Kidney (tissue), 14 donors: Measurements from ENCODE around the gene PSMD9. TPM values are rescaled to one million over a fixed set of nuclear protein-coding genes. Genes with fewer than 3 reads are reported as not detected.
"Not testable (repeated sequence)": the region's sequence is repeated elsewhere in the genome, so short reads cannot be mapped to it uniquely, and the experiment has no call there.

ENCODE experiments used
- DNase-seq, 5 donors: peaks; one replicate each; pipeline ENCODE4 v3.0.0-alpha.2; 2013 to 2020
- FAIRE-seq: peaks from 2 replicates; lab custom pipeline; 2012; peaks lifted over from hg19 to GRCh38; lab: Jason Lieb, UNC
- H3K27ac ChIP-seq, 2 donors: one replicate each; pipeline ENCODE4 v1.7.0; 2013; ENCODE audit warnings: low read depth in 2 of 2, low read length in 2 of 2, inconsistent platforms in 1 of 2
- H3K27me3 ChIP-seq: one replicate; pipeline ENCODE4 v1.7.1; 2013; ENCODE audit warnings: low read length, inconsistent platforms; ENCODE audit not compliant: control insufficient read depth, insufficient read depth
- H3K36me3 ChIP-seq, 3 donors: one replicate each; pipeline versions ENCODE4 v1.7.0 to v1.7.1; 2013; ENCODE audit warnings: low read length in 3 of 3, control low read depth in 1 of 3, inconsistent platforms in 1 of 3; ENCODE audit not compliant: insufficient read depth in 3 of 3, control insufficient read depth in 2 of 3
- H3K4me1 ChIP-seq, 3 donors: one replicate each; pipeline versions ENCODE4 v1.7.0 to v1.7.1; 2013; ENCODE audit warnings: low read length in 3 of 3, inconsistent platforms in 1 of 3, low read depth in 1 of 3; ENCODE audit not compliant: control insufficient read depth in 2 of 3, insufficient read depth in 2 of 3
- H3K4me3 ChIP-seq, 3 donors: one replicate each; pipeline versions ENCODE4 v1.7.0 to v1.8.1; 2013; ENCODE audit warnings: low read length in 3 of 3, control low read depth in 1 of 3, inconsistent platforms in 1 of 3
- H3K9ac ChIP-seq, 3 donors: one replicate each; pipeline versions ENCODE4 v1.7.0 to v1.7.1; 2013; ENCODE audit warnings: low read length in 3 of 3, control low read depth in 1 of 3, inconsistent platforms in 1 of 3
- H3K9me3 ChIP-seq, 3 donors: one replicate each; pipeline versions ENCODE4 v1.7.0 to v1.7.1; 2013; ENCODE audit warnings: low read length in 3 of 3, control low read depth in 1 of 3, inconsistent platforms in 1 of 3; ENCODE audit not compliant: control insufficient read depth in 2 of 3, insufficient read depth in 1 of 3
- intact Hi-C: fragments of 100-400 bp; cut with DNase I; formaldehyde crosslinking; loops from one replicate; pipeline ENCODE4 v1.11.1; 2022
- polyA plus RNA-seq: library from polyadenylated mRNA; stranded (reverse); fragments of 350-450 nt; fragmentation: Illumina TruSeq; extraction: RNeasy Lipid Tissue Mini Kit (QIAGEN cat#74804); gene quantifications from one replicate; pipeline ENCODE4 v1.2.3, GENCODE V29; 2014; ENCODE audit warnings: low read depth, low replicate concordance; ENCODE audit not compliant: insufficient read depth
- total RNA-seq: library from RNA; stranded (reverse); fragmentation: NEBNext Ultra II Directional; extraction: Animal tissue kit (Norgen Biotek cat#: 25700); gene quantifications from one replicate; pipeline ENCODE4 v1.2.1, GENCODE V29; 2021
- TF ChIP-seq, protein P1 (sequence below): IDR thresholded peaks from 3 replicates; pipeline ENCODE4 v1.5.1; 2012; ENCODE audit warnings: mild to moderate bottlenecking, moderate library complexity, borderline replicate concordance; ENCODE audit not compliant: insufficient read depth; ENCODE audit errors: extremely low read depth
- donor health status: control.
- donor health status: control.
- donor health status: control.
- donor health status: control.
- donor health status: control.
- donor health status: DM: yes; HTN: yes; CAD: no.
- donor health status: Normal renal cell carcinoma (clear cell type).

PSMD9 gene
- total and polyA plus RNA-seq, 2 donors from 2014 or later, result 54.9 to 115 TPM

DNA sequence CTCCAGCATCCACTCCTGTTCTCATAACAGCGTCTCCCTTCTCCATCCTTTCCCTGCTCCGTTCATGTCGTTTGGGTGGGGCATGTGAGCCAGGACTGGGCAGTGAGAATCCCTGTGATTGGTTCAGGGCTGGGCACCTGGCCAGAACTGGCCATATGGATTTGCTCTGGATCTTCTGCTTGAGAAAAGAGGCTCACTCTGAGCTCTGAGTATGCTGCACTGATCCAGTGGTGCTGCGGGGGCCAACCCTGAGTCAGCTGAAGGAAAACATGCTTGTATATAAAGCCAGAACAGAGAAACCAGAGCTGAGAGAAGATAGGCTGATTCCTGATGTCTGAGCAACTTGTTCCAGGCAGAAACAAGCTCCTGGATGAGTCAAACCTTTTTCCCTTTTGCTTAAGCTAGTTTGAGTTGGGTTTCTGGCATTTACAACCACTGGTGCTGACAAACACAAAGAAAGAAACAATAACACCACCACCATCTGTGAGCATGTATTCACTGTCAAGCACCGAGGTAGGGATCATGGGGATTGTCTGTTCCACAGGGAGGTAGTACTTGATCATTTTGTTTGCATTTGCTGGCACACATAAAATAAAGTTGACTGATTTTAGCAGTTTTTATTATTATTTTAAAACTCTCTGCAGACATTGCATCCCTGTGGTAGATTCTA, 15.9 kb upstream of the PSMD9 start:
- H3K27ac ChIP-seq, result no peak overlapping the region
- intact Hi-C loops, result no loop called here
- no peaks in the 10 kb centered on the region for H3K36me3 ChIP-seq
- TF ChIP-seq, protein P1, sequence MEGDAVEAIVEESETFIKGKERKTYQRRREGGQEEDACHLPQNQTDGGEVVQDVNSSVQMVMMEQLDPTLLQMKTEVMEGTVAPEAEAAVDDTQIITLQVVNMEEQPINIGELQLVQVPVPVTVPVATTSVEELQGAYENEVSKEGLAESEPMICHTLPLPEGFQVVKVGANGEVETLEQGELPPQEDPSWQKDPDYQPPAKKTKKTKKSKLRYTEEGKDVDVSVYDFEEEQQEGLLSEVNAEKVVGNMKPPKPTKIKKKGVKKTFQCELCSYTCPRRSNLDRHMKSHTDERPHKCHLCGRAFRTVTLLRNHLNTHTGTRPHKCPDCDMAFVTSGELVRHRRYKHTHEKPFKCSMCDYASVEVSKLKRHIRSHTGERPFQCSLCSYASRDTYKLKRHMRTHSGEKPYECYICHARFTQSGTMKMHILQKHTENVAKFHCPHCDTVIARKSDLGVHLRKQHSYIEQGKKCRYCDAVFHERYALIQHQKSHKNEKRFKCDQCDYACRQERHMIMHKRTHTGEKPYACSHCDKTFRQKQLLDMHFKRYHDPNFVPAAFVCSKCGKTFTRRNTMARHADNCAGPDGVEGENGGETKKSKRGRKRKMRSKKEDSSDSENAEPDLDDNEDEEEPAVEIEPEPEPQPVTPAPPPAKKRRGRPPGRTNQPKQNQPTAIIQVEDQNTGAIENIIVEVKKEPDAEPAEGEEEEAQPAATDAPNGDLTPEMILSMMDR, result no peak
- no peaks in the 10 kb centered on the region for H3K9me3 ChIP-seq
- H3K9ac ChIP-seq, result no peak overlapping the region
- no peaks in the 10 kb centered on the region for H3K4me1 ChIP-seq
- H3K4me3 ChIP-seq, result no peak overlapping the region
- H3K27me3 ChIP-seq, result no peaks in the 10 kb centered on the region
- peak in 4 of 5 donors; percentile 53 to 89 (median 65) for DNase-seq
- FAIRE-seq, result no peak

DNA sequence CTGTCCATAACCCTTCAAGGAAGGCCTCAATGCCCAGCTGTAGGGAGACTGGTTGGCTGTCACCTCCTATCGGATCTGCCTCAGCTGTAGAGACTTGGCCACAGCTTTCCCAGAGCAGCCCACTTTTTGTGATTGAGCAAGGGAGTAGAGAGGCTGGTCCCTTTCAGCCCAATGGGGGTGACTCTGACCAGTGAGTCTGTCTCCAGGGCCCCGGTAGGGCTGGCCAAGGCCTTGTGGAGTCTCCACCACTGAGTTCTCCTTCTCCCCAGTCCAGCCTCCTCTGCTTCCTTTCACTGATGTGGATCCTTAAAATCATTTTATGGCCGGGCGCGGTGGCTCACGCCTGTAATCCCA, 15.4 kb upstream of the PSMD9 start:
- Histone ChIP-seq H3K9ac (no peak overlapping the region), H3K36me3 (no peaks in the 10 kb centered on the region), H3K27ac (no peak overlapping the region), H3K27me3 (no peaks in the 10 kb centered on the region), H3K4me3 (no peak overlapping the region), H3K4me1 (no peaks in the 10 kb centered on the region), H3K9me3 (no peaks in the 10 kb centered on the region)
- no peak for DNase-seq
- TF ChIP-seq, protein P1, result no peak
- intact Hi-C loops, result no loop called here
- no peak for FAIRE-seq

DNA sequence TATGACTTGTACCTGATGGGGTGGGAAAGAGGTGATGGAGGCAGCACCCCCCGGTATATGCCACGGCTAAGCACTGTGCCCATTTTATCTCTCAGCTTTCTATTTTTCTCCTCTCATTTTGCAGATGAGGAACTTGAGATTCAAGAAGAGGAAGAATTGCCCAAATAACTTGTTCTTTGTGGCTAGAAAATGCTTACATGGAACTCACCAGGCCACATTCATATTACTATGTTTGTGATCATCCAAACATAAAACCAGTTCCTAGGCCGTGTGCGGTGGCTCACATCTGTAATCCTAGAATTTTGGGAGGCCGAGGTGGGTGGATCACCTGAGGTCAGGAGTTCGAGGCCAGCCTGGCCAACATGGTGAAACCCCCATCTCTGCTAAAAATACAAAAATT, 14.5 kb upstream of the PSMD9 start:
- no peak overlapping the region for H3K9ac ChIP-seq
- no peak for FAIRE-seq
- H3K36me3 ChIP-seq, result no peaks in the 10 kb centered on the region
- H3K27ac ChIP-seq, result no peak overlapping the region
- no peak overlapping the region for H3K4me3 ChIP-seq
- intact Hi-C loops, result no loop called here
- no peaks in the 10 kb centered on the region for H3K4me1 ChIP-seq
- TF ChIP-seq, protein P1, result no peak
- no peak for DNase-seq
- H3K9me3 ChIP-seq, result no peaks in the 10 kb centered on the region
- no peaks in the 10 kb centered on the region for H3K27me3 ChIP-seq

DNA sequence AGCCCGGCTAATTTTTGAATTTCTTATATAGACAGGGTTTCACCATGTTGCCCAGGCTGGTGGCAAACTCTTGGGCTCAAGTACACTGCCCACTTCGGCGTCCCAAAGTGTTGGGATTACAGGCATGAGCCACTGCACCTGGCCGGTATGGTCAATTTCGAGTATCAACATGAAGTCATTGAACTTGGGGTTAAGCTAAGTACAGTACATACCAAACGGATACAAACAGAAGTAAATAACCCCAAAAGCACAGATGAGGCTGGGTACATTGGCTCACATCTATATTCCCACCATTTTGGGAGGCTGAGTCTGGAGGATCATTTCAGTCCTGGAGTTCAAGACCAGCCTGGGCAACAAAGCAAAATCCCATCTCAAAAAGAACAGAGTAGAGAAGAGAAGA, 13.0 kb upstream of the PSMD9 start:
- intact Hi-C loops, result no loop called here
- Histone ChIP-seq H3K27ac (no peak overlapping the region), H3K9me3 (no peaks in the 10 kb centered on the region), H3K4me1 (no peaks in the 10 kb centered on the region), H3K27me3 (no peaks in the 10 kb centered on the region), H3K36me3 (no peaks in the 10 kb centered on the region), H3K4me3 (no peak overlapping the region), H3K9ac (no peak overlapping the region)
- DNase-seq (no peak), FAIRE-seq (no peak)
- TF ChIP-seq, protein P1, result no peak

DNA sequence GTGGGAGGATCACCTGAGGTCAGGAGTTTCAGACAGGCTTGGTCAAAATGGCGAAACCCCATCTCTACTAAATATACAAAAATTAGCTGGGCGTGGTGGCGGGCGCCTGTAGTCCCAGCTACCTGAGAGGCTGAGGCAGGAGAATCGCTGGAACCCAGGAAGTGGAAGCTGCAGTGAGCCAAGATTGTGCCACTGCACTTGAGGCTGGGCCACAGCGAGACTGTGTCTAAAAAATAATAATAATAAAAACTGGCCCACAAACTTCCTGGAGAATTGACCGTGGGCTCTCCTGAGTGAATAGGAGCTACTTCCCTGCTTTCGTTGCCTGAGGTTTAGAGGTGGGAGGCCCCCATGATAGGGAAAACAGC, 12.5 kb upstream of the PSMD9 start:
- H3K9me3 ChIP-seq, intact Hi-C loops, H3K27ac ChIP-seq, DNase-seq, H3K4me3 ChIP-seq, H3K4me1 ChIP-seq, H3K9ac ChIP-seq, H3K36me3 ChIP-seq, FAIRE-seq, H3K27me3 ChIP-seq: not testable (repeated sequence)
